Stimulated activated CD8-positive, alpha-beta memory T cell treated with anti-CD3 and anti-CD28 coated beads, Interleukin-15, amount 100 ng/mL, for 4 hours (primary cell): ENCODE measurements around the gene PLIN1.
A peak's percentile ranks its signal among the peaks of the same experiment; 100 is the strongest.

Source experiments
- DNase-seq, 2 donors: peaks; one replicate each; pipeline ENCODE4 v3.0.0-alpha.2; 2020; ENCODE audit warnings: low read depth in 2 of 2

Gene PLIN1

DNA sequence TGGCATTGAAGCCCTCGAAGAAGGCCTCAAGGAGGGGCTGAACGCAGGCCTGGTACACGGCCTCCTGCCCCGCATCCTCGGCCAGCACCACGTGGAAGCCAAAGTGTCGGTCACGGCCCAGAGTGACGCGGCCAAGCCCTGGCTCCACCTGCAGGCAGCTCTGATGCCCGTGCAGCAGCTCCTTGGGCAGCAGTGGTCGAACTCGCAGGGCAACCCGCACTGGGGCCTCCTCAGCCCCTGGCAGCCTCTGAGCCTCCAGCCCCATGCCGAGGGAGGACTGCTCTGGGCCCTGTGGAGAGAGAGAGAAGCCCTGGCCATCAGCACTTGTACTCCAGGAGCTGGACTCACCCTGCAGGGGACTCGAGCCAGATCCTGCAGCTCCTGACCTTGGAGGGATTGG, 26.5 kb downstream of the PLIN1 start:
- DNase-seq = no peak

DNA sequence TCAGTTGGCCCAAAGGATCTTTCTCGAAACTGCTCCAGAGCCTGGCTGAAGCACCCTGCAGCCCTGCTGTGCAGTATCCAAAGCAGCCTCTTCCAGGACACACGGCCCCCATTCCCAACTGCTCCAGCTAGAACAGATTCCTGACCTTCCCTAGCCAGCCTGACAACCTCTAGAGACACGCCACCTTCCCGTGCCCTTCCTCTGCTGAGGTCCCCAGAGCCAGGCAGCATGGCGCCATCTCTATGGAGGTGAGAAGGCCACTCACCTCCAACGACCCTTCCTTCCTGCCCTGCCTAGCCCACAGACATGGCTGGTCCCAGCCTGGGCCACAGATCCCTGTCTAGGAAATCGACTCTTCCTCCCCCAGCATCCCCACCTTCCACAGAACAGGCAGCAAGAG, 27.0 kb downstream of the PLIN1 start:
- no peak for DNase-seq

DNA sequence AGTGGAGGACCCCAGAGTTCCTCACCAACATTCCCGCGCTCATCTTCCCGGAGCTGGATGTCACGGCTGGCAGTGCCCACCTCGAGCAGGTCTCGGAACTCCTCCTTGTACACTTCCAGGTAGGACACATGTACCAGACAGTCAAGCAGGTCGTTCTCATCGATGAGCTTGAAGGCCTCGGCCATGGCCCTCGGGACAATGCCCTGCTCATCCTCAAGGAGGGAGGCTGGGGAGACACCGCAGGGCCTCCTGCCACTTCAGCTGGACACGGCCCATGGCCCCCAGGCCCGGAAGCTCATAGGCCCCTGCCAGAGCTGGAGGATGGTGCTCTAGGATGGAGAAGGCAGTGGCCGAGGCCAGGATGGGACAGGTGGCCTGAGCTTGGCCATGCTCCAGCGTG, 29.5 kb downstream of the PLIN1 start:
- no peak for DNase-seq

DNA sequence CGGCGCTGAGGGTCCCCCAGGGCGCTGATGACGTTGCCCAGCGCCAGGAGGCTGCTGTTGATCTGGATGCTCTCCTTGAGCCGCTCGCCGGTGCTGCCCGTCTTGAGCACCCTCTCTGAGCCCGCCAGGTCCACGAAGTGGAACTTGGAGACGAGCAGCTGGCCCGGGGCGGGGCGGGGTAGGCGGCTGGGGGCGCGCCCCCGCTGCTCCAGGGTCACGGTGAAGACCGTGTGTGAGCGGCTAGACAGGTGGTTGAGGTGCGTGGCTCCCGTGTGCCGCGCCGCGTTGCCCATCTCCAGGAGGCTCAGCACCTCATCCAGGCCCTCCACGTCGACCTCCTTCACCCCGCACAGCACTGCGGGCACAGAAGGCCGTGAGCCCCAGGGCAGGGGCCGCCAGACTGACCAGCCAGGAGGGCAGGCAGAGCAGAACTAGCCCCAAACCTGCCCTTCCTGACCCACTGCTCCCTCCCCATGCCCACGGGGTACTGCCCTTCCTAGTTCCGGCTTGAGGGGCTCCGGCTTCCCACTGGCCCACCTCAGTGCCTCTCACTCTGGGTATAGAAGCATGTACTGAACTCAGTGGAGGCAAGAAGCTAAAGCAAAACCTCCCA, 30.0 kb downstream of the PLIN1 start:
- no peak for DNase-seq

DNA sequence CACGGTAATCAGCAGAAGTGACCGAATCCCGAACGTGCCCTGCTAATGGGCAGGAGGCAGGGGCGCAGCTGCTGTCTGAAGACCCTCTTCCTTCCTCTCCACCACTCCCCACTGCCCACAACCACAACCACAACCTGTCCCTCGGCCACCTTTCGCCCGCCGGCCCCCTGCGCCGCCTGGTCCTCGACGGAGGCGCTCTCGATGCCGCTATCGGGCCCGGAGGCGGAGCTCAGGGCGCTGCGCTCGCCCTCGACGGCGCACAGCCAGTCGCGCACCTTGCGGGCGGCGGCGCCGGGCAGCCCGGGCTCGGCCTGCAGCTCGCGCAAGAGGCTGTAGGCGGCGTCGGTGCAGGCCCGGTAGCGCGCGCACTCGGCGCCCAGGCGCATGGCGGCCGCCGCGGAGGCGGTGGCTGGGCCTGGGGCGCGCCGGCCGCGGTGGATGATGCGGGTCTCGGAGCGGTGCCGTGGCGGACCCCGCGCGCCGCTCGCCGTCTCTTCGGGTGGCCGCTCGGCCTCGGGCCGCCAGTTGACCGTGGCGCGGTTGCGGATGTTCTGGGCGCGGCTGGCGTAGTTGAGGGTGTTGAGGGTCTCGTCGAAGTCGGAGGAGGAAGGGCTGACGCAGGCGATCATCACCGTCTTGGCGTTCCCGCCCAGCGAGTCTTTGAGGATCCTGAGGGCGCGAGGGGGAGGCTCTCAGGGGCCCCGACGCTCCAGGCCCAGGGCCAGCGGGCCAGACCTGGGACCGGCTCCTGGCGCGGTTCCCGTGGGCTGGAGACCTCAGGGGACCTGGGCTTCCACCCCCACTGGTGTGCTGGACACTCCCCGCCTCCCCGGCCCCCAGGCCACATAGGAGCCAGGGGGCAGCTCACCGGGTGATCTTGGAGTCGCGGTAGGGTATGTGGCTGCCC, 30.8 kb downstream of the PLIN1 start:
- no peak for DNase-seq

DNA sequence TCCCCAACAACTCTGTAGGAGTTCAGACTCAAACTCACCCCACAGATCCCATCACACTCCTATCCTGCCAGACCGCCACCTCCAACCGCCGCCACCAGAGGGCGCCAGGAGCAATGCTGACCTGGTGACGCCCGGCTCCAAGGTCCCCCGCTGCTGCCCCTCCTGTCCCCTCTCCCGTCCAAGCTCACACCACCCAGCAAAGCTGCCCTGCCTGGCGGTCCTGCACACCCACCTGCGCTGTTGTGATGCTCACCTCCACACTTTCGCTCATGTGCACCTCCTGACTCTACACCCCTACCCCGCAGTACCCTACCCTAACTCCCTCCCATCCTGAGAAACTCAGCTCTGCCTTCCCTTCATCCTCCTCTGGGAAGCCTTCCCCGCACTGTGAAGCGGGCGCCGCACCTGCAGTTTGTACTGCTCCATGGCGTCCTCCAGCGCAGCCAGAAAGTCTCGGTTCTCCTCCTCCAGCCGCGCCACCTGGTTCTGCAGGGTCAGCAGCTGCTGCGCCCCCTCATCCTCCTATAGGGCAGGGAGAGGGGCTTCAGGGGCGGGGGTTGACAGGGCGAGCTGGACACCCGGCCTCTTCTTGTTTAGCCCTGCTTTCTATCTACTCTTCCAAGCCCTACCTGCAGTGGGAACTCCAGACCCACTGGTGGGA, 31.8 kb downstream of the PLIN1 start:
- DNase-seq = peak; percentile 14 to 19

DNA sequence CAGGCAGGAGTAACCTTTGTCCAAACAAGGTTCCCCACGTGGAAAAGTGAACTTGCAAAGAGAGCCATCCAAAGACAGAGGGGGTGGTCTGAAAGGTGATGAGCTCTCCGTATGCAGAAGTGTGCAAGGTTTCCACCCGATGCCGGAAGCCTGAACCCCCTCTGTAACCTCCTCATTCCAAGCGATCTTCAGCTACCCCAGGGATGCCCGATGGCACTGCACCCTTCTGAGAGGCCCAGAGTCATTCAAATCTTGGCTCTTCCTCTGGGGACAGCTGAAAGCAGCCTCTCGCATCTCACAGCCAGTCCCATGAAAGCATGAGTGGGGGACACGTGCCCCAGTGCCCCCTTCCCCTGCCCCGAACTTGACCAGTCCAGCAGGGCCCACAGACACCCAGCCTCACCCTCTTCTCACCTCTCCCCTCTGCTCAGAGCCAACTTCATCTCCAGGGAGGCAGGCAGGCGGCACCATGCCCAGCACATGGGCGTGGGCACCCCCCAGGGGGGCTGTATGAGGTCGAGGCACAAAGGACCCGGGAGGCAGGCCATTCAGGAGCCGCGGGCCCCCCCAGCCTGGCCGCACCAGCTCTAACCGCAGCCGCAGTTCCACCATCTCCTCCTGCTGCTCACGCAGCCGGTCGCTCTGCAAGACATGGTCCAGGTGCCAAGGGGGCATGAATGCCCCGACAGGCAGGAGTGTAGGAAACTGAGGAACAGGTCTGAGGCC, 32.6 kb downstream of the PLIN1 start:
- DNase-seq = no peak

DNA sequence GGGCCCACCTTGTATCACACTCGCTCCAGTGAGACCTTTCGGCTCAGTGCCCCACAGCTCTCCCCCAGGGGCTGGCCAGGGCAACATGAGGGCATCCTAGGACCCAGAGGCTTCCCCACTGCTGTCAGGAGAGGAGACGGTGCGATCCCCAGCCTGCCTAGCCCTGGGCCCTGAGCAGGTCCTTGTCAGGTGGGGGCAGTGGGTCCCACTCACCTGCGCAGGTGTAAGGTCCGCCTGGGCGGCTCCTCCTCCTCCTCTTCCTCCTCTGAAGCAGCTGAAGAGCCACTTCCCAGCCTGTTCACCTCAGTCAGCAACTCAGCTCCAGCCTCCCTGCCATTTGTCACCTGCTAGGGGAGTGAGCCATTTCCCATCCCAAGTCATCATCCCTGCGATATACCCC, 33.5 kb downstream of the PLIN1 start:
- DNase-seq = no peak

DNA sequence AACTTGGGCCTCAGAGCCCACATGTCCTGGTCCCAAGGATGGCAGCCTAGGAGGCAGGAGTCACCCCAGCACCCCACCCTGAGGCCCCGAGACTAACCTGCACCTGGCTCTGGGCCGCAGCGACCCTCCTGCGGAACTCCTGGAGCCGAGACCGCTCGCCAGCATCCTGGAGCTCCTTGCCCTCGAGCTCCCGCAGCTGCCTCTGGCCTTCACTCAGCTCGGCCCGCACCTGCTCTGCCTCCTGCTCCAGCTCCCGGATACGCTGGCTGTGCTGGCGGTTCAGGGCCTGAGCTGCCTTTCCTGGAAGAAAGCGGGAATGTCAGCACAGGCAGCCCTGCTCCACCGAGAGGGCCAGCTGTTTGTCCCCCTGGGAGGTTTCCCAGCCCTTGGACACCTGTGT, 37.1 kb downstream of the PLIN1 start:
- DNase-seq = no peak

DNA sequence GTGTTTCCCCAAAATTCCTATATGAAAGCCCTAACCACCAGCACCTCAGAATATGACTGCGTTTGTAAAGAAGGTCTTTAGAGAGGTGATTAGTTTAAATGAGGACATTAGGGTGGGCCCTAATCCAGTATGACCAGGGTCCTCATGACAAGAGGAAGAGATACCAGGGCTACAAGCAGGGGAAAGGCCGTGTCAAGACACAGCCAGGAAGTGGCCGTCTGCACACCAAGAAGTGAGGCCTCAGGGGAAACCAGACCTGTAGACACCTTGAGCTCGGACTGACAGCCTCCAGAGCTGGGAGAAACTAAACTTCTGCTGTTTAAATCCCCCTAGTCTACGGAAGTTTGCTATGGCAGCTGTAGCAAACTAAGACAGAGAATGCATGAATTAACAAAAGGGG, 38.1 kb downstream of the PLIN1 start:
- no peak for DNase-seq

DNA sequence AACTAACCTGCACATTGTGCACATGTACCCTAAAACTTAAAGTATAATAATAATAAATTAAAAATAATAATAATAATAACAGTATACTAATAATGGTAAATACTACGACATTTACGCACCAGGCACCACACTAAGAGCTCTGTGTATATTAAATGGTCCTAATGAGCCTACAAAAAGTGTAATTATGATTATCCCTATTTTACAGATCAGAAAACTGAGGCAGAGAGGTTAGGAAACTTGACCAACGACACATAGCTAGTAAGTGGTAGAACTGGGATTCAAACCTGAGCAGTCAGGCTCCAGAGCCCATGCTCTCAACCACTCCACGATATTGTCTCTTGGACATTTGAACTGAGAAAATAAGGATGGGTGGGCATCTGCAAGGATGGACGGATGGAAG, 38.9 kb downstream of the PLIN1 start:
- DNase-seq = no peak

DNA sequence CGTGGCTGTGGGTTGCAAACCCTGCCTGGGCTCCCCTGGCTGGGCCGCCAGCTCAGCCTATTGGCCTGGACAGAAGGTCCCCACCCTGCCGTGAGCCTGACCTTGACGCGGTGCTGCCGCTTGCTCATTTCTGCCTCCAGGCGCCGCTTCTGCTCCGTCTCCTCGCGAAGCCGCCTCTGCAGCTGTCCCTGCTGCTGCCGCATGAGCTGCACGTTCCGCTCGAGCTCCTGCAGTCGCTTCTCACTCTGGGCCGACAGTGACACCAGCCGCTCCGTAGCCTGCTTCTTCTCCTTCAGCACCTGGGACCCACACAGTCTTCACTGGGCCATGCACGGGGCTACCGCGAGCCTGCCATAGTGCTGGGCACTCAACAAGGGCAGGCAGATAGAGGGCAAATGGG, 45.6 kb downstream of the PLIN1 start:
- no peak for DNase-seq

DNA sequence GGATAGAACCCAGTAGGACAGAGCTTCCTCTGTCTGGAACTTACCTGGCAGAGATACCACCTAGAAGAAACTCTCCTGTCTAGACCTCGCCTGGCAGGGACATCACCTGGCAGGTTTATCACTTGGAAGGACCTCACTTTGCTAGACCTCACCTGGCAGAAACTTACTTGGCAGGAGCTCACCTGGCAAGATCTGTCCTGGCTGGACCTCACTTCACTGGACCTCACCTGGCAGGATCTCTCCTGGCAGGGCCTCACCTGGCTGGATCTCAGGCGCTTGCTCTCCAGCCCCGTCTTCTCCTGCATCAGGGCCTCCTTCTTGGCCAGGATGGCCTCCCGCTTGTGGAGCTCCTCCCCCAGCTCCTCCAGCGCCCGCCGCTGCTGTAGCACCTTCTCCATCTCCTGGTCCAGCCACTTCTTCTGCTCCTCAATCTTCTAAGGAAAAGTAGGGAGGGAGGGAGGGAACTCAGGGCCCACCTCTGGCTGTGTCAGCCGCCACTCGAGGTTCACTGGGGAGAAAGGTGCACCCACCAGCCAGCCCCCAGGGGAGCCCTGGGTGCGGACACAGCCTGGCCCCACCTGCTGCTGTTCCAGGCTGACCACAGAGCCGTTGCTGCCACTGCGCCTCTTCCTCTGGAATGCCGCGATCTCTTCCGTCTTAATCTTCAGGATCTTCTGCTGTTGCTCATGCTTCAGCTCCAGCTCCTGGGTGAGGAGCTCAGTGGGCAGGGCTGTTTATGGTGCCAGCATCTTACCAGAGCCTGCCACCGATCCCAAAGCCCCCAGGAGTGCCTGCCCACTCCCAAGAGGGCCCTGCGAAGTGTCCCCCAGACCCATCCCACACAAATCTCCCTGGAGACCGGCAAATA, 46.4 kb downstream of the PLIN1 start:
- no peak for DNase-seq

DNA sequence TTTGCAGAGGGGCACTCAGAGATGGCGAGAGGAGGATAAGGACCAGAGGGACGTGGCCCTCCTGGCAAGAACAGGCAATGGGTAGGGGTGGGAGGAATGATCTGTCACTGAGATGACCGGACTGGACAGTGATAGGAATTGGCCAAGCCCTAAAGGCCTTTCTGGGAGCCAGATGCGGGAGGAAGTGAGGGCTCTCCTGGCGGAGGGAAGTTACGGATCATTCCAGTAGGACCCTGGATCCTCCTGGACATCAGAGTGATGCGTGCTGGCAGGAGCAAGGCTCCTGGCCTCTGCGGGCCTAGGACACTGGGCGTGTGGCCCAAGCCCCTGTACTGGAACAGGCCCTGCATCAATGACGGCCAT, 47.3 kb downstream of the PLIN1 start:
- DNase-seq = no peak

DNA sequence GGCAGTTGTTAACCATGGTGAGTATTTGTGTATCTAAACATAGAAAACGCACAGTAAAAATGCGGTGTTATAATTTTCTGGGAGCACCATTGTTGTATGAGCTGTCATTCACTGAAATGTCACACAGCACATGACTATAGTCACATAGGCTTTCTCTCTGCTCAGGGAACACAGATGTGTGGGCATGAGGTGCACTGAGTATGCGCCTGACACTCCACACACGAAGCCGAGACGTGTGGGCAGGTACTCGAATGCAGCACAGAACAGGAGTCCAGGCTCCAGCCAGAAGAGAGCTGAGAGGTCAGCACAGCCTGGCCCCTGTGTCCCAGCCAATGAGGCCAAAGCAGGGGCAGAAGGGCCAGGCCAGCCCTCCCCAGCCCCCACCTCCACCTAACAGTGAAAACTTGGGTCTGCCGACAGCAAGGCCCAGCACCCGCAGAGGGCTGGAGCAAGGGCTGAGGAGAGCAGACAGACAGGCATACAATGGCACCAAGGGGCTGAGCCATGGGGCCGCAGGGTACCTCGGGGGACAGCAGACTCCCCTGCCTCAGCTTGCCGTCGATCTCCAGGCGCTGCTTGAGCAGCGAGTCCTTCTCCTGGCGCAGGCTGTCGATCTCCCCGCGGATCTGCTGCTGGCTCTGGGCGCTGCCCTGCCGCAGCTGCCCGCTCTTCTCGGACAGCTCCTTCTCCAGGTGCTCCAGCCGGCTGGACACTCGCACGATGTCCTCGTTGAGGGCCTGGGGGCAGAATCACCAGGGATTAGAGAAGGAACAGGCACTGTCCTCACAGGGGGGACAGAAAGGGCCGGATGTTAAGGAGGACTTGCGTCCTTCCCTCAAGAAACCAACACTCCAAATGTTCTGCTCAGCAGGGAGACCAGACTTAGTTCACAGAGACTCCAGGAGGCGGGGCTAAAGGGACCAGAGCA, 47.9 kb downstream of the PLIN1 start:
- DNase-seq = no peak

DNA sequence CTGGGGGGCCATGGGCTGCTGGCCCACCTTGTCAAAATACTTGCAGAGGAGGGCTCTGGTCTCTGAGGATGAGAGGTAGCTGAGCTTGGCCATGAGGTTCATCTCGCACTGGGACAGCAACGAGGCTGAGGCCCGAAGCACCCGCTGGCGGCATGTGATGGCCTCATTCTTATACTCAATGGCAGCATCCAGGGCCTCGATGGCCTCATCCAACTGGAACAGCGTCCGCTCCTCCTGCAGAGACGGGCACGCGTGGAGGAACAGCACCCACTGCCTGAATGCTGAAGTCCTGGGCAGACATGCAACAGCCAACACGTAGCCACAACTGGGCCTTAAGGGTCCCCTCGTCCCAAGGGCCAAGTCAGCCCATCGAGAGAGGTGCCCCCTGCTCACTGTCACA, 48.9 kb downstream of the PLIN1 start:
- no peak for DNase-seq

DNA sequence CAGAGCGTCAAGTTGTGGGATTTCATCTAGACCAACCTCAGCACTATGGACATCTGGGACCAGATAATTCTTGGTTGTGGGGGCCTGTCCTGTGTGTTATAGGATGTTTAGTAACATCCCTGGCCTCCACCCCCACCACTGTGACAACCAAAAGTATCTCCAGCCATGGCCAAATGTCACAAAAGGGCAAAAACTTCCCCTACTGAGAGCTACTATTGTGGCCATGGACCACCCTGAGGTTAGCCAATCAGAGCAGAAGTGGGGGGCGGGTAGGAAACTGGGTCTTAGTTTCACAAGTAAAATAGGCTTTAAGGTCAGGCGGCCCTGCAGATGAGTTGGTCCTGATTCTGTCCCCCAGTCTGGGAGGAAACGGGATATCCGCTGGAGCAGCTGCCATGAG, 49.3 kb downstream of the PLIN1 start:
- DNase-seq = no peak

DNA sequence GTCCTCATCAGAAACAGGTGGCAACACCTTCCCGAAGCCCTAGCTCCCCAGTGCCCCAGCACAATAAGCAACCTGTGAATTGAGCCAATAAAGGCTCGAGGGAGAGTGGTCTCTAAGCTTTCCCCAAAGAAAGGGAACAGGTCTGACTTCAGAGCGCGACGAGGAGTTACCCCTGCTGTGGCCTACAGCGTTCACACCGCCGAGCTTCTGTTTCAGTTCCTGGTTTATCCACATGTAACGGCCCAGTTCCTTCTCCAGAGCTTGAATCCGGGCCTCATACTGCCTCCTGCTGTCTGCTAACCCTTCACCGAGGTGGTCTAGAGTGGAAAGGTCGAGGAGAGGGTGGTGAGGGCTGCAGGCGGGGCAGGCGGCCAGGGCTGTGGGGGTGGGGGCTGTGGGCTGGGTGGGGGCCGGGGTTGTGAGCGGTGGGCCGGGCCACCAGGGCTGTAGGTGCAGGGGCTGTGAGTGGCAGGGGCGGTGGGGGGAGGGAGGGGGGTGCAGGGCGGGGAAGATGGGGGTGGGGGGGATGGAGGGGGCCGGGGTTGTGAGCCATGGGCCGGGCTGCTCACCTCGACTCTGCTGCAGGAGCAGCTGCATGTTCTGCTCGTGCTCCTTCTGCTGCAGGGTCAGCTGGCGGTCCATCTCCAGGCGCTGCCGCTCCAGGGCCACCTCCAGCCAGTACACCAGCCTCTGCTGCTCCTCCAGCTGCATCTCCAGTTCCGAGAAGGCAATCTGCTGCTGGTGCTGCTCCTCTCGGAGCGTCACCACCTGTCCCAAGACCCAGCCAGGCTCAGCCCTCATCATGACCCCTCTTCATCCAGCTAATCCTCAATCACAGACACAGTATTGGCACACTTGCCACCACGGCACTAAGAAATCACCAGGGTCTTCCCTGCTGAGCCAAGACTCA, 50.1 kb downstream of the PLIN1 start:
- no peak for DNase-seq

DNA sequence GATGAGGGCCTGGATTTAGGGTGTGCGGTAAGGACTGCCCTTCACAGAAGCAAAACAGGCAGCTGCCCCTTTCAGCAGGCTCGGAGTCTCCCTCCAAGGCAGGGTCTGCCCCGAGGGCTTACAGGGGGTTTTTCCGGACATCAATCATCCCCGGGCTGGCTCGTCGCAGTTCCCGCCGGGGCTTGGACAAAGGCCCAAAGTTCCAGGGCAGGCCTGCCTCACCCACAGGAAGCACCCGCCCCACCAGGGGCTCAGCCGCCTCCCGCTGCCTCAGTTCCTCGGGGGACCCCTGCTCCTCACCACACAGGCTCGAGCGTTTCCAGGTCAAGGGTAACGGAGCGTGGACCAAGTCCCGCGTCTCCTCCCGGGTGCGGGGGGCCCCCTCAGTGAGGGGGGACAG, 50.9 kb downstream of the PLIN1 start:
- no peak for DNase-seq
